Skeletal muscle satellite cell (primary cell): Measurements from ENCODE around the gene CFAP126.
"Not testable (repeated sequence)": the region's sequence is repeated elsewhere in the genome, so short reads cannot be mapped to it uniquely, and the experiment has no call there.

Experiments
- H3K27me3 ChIP-seq: 2 replicates; pipeline ENCODE4 v1.7.0; 2013; ENCODE audit warnings: low read length; ENCODE audit not compliant: control insufficient read depth, insufficient read depth
- H3K36me3 ChIP-seq: 2 replicates; pipeline ENCODE4 v1.7.0; 2013; ENCODE audit warnings: mild to moderate bottlenecking, control low read depth, low read length; ENCODE audit not compliant: insufficient read depth
- H3K4me1 ChIP-seq: 2 replicates; pipeline ENCODE4 v1.7.0; 2013; ENCODE audit warnings: low read length; ENCODE audit not compliant: control insufficient read depth, insufficient read depth
- H3K4me2 ChIP-seq: 2 replicates; pipeline ENCODE4 v1.7.0; 2013; ENCODE audit warnings: mild to moderate bottlenecking, low read length
- H3K4me3 ChIP-seq: 2 replicates; pipeline ENCODE4 v1.7.0; 2013; ENCODE audit warnings: low read length
- H3K9ac ChIP-seq: 2 replicates; pipeline ENCODE4 v1.7.0; 2013; ENCODE audit warnings: mild to moderate bottlenecking, low read depth, low read length, moderate library complexity
- H3K9me3 ChIP-seq: replicated peaks from 2 replicates; pipeline ENCODE4 v1.7.0; 2013; ENCODE audit warnings: mild to moderate bottlenecking, control low read depth, low read length

The CFAP126 gene

GRCh38 chr1:161397038-161397437 lies 29.4 kb upstream of the CFAP126 start:
- H3K4me1 ChIP-seq: peaks cover 10% of the 10 kb centered on the region
- H3K36me3 ChIP-seq, H3K9me3 ChIP-seq, H3K4me2 ChIP-seq, H3K4me3 ChIP-seq, H3K27me3 ChIP-seq, H3K9ac ChIP-seq: not testable (repeated sequence)

- no peaks in the 10 kb centered on the region for H3K27me3 ChIP-seq
- no peak overlapping the region for H3K9ac ChIP-seq
- H3K4me1 ChIP-seq: peaks cover 5% of the 10 kb centered on the region
- no peaks in the 10 kb centered on the region for H3K36me3 ChIP-seq
- H3K4me2 ChIP-seq: no peak overlapping the region
- H3K9me3 ChIP-seq: no peaks in the 10 kb centered on the region
- no peak overlapping the region for H3K4me3 ChIP-seq
Measured at GRCh38 chr1:161393151-161393550, 25.5 kb upstream of the CFAP126 start.

DNA sequence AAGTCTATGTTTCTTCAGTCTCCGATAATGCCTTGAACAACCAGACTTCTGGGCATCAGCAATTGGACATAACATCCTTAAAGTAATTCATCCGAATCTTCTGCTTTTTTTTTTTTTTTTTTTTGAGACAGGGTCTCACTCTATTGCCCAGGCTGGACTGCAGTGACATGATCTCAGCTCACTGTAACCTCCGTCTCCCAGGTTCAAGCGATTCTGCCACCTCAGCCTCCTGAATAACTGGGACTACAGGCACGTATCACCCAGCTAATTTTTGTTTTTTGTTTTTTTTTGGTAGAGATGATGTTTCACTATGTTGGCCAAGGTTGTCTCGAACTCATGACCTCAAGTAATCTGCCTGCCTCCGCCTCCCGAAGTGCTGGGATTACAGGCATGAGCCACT lies 23.9 kb upstream of the CFAP126 start:
- H3K4me3 ChIP-seq: no peak overlapping the region
- H3K4me2 ChIP-seq: no peak overlapping the region
- H3K27me3 ChIP-seq: no peaks in the 10 kb centered on the region
- H3K4me1 ChIP-seq: peaks cover 5% of the 10 kb centered on the region
- H3K9me3 ChIP-seq: no peaks in the 10 kb centered on the region
- H3K36me3 ChIP-seq: no peaks in the 10 kb centered on the region
- no peak overlapping the region for H3K9ac ChIP-seq

DNA sequence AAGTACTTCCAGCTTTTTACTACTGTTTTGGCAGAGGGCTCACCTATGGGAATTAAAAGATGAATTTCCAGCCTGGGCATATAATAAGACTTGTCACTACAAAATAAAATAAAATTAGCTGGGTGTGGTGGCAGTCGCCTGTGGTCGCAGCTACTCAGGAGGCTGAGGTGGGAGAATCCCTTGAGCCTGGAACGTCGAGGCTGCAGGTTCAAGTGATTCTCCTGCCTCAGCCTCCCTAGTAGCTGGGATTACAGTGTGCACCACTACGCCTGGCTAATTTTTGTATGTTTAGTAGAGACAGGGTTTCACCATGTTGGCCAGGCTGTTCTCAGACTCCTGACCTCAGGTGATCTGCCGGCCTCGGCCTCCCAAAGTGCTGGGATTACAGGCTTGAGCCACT lies 23.5 kb upstream of the CFAP126 start:
- not testable (repeated sequence) for H3K36me3 ChIP-seq, H3K27me3 ChIP-seq, H3K4me1 ChIP-seq, H3K4me3 ChIP-seq, H3K9me3 ChIP-seq
- Histone ChIP-seq H3K9ac (peak overlapping the region; percentile 94), H3K4me2 (peak overlapping the region; percentile 99)

DNA sequence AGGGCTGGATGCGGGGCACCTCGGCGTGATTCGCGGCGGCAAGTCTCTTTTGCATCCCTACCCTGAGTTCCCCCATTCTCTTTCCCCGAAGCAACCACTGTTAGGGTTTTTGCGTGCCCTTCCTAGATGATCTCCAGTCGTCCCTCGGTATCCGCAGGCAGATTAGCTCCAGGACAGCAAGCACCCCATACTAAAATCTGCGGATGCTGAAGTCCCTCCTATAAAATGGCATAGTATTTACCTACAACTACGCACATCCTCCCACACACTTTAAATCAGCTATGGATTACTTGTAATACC lies 22.8 kb upstream of the CFAP126 start:
- Histone ChIP-seq H3K9me3 (no peaks in the 10 kb centered on the region), H3K4me3 (peak overlapping the region; percentile 93), H3K9ac (peak overlapping the region; percentile 94), H3K4me2 (peak overlapping the region; percentile 99), H3K36me3 (no peaks in the 10 kb centered on the region), H3K27me3 (no peaks in the 10 kb centered on the region), H3K4me1 (peaks cover 5% of the 10 kb centered on the region)

GRCh38 chr1:161389691-161390558 lies 22.2 kb upstream of the CFAP126 start:
- Histone ChIP-seq H3K9ac (peak overlapping the region; percentile 94), H3K4me2 (peak overlapping the region; percentile 99), H3K4me1 (peaks cover 5% of the 10 kb centered on the region), H3K9me3 (no peaks in the 10 kb centered on the region), H3K4me3 (peak overlapping the region; percentile 93), H3K36me3 (no peaks in the 10 kb centered on the region), H3K27me3 (no peaks in the 10 kb centered on the region)

GRCh38 chr1:161389158-161389557 lies 21.5 kb upstream of the CFAP126 start:
- Histone ChIP-seq H3K9ac (peak overlapping the region; percentile 81), H3K4me3 (peak overlapping the region; percentile 72), H3K4me2 (peak overlapping the region; percentile 87)
- H3K4me1 ChIP-seq, H3K9me3 ChIP-seq, H3K36me3 ChIP-seq, H3K27me3 ChIP-seq: not testable (repeated sequence)

GRCh38 chr1:161388639-161389038 lies 21.0 kb upstream of the CFAP126 start:
- Histone ChIP-seq H3K4me3 (no peak overlapping the region), H3K9me3 (no peaks in the 10 kb centered on the region), H3K27me3 (no peaks in the 10 kb centered on the region), H3K4me1 (peaks cover 7% of the 10 kb centered on the region), H3K4me2 (no peak overlapping the region), H3K36me3 (no peaks in the 10 kb centered on the region), H3K9ac (no peak overlapping the region)

DNA sequence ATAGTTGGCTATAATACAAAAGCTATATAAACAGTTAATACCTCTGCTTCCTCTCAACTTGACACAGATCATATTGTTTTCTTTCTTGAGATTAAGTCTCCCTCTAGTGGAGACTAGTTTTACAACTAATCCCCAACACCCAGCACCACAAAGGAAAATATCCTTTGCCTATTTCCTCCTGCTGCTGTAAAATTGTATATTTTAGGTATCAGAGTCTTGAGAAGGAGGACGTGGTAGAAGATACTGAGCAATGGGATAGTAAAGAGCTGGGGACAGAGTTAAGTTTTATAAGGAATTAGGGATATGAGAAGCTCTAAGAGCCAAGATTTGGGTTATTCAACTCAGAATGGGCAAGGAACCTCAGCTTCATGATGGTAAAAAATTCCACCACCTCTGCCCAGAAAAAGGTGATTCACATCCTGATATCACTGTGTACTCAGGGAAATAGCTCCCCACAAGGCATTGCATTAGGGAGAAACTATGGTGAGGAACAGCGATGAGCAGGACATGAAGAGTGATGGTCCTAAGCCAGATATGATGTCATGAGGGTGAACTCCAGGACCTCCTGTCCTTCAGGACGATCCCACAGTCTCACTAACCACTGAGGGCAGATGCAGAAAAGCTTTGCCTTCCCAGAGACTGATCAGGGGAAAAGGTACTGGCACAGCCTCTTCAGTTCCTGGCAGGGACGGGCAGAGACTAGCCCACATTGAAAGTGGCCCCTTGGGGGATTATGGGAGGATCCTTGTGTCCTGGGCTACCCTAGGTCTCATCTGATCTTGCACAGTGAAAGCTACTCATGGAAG lies 14.7 kb upstream of the CFAP126 start:
- H3K4me3 ChIP-seq: peak overlapping the region; percentile 24
- H3K4me2 ChIP-seq: peak overlapping the region; percentile 82
- H3K36me3 ChIP-seq: no peaks in the 10 kb centered on the region
- no peaks in the 10 kb centered on the region for H3K27me3 ChIP-seq
- peaks cover 21% of the 10 kb centered on the region for H3K4me1 ChIP-seq
- H3K9me3 ChIP-seq: no peaks in the 10 kb centered on the region
- peak overlapping the region; percentile 79 for H3K9ac ChIP-seq

DNA sequence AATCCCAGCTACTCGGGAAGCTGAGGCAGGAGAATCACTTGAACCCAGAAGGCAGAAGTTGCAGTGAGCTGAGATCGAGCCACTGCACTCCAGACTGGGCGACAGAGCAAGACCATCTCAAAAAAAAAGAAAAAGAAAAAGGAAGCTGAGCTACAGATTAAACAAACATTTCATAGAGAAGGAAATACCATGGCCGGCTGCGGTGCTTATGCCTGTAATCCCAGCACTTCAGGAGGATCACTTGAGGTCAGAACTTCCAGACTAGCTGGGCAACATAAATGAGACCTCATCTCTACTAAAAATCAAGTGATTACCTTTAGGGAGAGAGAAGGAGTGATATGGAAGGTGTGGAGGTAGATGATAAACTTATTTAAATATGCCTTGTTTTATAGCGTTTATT lies 14.0 kb upstream of the CFAP126 start:
- H3K36me3 ChIP-seq: no peaks in the 10 kb centered on the region
- peaks cover 21% of the 10 kb centered on the region for H3K4me1 ChIP-seq
- H3K27me3 ChIP-seq: no peaks in the 10 kb centered on the region
- no peak overlapping the region for H3K9ac ChIP-seq
- no peak overlapping the region for H3K4me2 ChIP-seq
- H3K9me3 ChIP-seq: no peaks in the 10 kb centered on the region
- H3K4me3 ChIP-seq: no peak overlapping the region

- Histone ChIP-seq H3K9me3 (no peaks in the 10 kb centered on the region), H3K36me3 (no peaks in the 10 kb centered on the region), H3K27me3 (no peaks in the 10 kb centered on the region), H3K4me1 (peaks cover 21% of the 10 kb centered on the region), H3K4me3 (peak overlapping the region; percentile 42), H3K9ac (peak overlapping the region; percentile 63), H3K4me2 (no peak overlapping the region)
Measured at GRCh38 chr1:161379071-161379470, 11.4 kb upstream of the CFAP126 start.
